H1 (cell line): ENCODE data around the gene GLUL.

Experiments
- BCL11A ChIP-seq, 2 experiments: IDR thresholded peaks; one replicate each; pipeline ENCODE4 v1.6.1; 2011; ENCODE audit warnings: low read depth in 2 of 2, low read length in 2 of 2, mild to moderate bottlenecking in 2 of 2
- CHD2 ChIP-seq: IDR thresholded peaks from 2 replicates; pipeline ENCODE4 v1.6.1; 2012; ENCODE audit warnings: low read length, improper control_type of control experiment
- CTCF ChIP-seq, 3 experiments: IDR thresholded peaks; 1 replicate in 2 of 3; 2 replicates in 1 of 3; pipeline versions ENCODE4 v1.5.1 to v1.6.1; 2011; ENCODE audit warnings: low read length in 3 of 3, mild to moderate bottlenecking in 3 of 3, inconsistent platforms in 2 of 3, low read depth in 1 of 3, moderate library complexity in 1 of 3; ENCODE audit not compliant: insufficient read depth in 1 of 3; ENCODE audit errors: control extremely low read depth in 1 of 3
- EGR1 ChIP-seq: IDR thresholded peaks from 2 replicates; pipeline ENCODE4 v1.6.1; 2011; ENCODE audit warnings: low read depth, low read length, borderline replicate concordance
- EP300 ChIP-seq, 2 experiments: IDR thresholded peaks; 1 replicate in 1 of 2; 2 replicates in 1 of 2; pipeline ENCODE4 v1.6.1; 2011 to 2012; ENCODE audit warnings: low read depth in 2 of 2, low read length in 2 of 2, mild to moderate bottlenecking in 2 of 2, borderline replicate concordance in 1 of 2, inconsistent platforms in 1 of 2, moderate library complexity in 1 of 2
- JUND ChIP-seq: IDR thresholded peaks from 2 replicates; pipeline ENCODE4 v1.6.1; 2011; ENCODE audit warnings: mild to moderate bottlenecking, improper control_type of control experiment, low read length
- PHF8 ChIP-seq: fragments of 200-600 bp; sonication (generic); conservative IDR thresholded peaks from 2 replicates; pipeline ENCODE4 v1.7.1; 2012; ENCODE audit warnings: low read depth, mild to moderate bottlenecking, inconsistent platforms, low read length, moderate library complexity
- TAF1 ChIP-seq: IDR thresholded peaks from 2 replicates; pipeline ENCODE4 v1.6.1; 2011; ENCODE audit warnings: mild to moderate bottlenecking, low read depth, low read length

GRCh38 chr1:182415789-182416188 lies 24.2 kb upstream of the GLUL start:
- TF ChIP-seq CHD2 (no peak), EGR1 (no peak), CTCF (IDR thresholded peaks at IDR 0.05; ENCODE audit: control extremely low read depth in 1 of 3, insufficient read depth in 1 of 3, low read depth in 1 of 3, low read length in 3 of 3) (no peak), TAF1 (no peak), PHF8 (no peak), JUND (no peak), EP300 (IDR thresholded peaks at IDR 0.05; ENCODE audit: borderline replicate concordance in 1 of 2, low read depth in 2 of 2, low read length in 2 of 2) (no peak), BCL11A (IDR thresholded peaks at IDR 0.05; ENCODE audit: low read depth in 2 of 2, low read length in 2 of 2) (no peak)
